T follicular helper cell (primary cell): ENCODE data around the gene PDE2A.
A peak's percentile ranks its signal among the peaks of the same experiment; 100 is the strongest.

ENCODE experiments used
- DNase-seq: peaks from one replicate; pipeline ENCODE4 v3.0.0-alpha.2; 2020; ENCODE audit warnings: low read depth

PDE2A gene

DNA sequence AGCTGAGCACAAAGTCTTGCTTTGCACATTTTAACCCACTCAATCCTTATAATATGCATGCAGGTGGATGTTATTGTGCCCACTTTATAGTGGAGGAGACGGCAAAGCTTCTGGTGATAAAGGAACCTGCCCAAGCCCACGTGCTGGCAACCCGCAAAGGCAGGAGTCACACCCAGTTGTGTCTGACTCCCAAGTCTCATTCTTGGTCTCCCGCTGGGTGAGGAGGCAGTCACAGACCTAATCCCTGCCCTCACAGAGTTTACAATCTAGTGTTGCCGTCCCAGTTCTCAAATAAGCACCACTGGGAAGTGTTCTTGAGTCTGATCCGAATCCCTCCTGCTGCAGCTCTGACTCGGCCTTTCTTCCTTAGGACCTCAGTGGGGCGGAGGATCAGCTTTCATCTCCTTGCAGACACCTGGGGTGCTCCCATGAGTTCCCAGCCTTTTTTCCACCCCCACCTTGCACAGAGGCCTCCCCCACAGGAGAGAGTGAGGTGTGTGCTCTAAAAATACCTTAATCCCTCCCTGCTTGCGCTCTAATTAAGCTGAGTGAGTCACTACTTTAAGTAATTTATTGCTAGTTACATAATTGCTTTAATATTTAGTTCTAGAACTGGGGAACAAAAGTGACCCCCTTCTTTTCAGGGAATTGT, 15.1 kb downstream of the PDE2A start:
- no peak for DNase-seq

DNA sequence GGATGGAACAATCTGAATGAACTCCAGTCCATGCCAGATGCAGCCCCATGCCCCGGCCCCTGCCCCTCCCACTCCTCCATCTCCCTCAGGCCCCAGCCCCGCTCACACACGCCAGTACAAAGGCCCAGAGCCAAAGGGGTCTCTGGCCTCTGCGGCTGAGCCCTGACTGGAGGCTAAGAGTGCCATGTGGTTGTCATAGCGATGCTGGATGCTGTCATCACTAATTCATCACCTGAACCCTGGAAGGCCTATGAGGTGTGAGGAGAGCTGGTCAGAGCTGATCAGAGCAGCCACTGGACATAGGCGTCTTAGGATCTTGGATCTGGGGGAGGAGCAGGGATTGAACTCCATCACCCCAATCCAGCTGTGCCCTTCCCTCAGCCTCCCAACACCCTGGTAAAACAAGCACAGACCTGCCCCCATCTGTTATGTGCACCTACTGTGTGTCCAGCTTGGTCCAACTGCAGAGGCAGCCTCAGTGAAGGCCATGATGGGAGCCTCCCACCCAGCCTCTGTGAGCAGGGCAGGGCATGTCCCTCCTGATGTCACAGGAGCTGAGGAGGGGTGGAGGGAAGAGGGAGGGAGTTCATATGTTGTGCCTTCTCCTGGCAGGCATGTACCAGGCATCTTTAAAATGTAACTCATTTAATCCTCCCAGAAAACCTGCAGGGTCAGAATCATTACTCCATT, 16.7 kb downstream of the PDE2A start:
- DNase-seq: no peak

DNA sequence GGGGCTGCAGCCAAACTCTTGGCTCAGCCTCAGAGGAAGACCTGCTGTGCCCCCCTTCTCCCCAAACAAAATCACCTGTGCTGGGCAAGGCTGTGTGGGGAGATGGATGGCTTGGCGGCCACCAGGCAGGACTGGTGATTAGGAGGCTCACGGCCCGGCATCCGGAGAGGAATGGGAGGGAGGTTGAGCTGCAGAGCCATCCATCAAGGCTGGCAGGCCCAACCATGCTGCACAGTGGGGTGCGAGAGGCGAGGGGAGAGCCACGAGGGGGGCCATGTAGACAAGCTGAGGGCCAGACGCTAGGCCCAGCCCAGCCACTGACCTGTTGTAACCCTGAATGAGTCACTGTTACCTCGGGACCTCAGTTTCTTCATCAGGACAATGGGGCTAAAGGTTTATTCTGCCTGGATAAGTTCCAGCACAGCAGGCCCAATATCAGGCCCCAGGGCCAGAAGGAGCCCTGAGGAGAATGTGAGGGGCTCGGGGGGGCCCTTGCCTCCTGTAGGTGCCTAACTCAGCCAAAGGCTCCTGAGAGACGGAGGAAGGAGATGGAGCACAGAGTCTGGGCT, 18.2 kb downstream of the PDE2A start:
- DNase-seq: no peak

DNA sequence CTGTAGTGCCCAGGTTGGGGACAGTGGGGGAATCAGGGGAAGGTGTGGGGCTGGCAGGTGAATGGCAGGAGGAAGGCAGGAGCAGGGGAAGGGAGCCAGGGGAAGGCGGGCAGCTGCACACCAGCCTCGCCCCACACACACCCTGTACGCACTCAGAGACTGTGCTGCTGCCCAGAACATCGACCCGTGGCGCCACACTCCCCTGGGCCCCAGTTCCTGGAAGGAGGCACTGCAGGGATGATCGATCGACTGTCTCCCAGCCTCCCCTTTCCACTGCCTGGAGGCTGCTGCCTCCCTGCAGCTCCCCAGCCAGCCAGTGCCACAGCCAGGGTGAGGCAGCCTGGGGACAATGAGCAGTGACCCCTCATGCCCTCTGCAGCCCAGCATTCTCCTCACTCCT, 19.2 kb downstream of the PDE2A start:
- no peak for DNase-seq

DNA sequence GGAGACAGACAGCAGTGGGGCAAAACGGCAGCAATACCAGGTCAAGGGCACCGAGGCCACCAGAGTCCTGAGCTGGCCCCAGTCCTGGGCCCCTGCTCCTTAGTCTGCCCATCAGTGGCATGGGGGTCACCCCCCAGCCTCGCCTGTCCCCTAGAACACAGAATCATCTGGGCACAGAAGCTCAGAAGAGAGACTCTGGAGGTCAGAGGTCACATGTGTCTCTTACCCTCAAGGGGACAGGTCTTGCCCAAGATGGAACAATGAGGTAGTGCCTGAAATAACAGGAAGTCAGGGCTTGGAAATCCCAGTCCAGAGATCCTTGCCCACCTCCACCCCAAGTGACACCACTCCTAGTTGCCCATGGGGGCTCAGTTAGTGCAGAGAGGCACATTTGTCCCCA, 20.6 kb downstream of the PDE2A start:
- DNase-seq: no peak

DNA sequence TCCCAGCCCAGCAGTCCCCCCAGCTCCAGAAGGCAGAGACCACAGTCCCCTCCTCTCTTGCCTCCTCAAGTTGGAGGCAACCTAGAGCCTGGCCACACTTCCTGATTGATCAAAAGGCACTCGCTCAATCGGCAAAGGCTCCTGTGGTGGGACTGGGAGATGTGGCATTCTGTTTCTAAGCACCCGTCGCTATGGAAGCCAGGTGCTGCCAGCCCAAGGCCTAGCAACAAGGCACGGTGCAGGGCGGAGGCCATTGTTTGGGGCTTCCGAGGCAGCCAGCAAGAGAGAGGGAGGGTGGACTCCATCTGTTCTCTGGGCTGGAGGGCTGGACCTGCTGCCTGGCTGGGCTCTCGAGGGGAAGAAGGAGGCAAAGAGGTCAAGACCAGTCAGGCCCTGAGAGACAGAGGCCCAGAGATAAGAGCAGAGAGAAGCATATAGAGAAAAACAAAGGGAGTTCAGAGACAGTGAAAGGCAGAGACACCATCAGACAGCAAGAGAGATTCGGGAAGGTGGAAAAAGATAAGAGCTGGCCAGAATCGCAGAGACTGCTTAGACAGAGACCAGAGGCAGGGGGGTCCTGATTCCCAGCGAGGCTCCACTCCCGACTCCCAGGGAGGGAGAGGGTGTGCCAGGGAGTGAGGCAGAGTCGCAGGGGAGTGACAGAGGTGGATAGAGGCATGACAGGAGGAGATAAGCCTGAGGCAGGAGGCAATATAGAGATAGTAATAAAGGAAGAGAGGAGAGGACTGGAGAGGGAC, 21.2 kb downstream of the PDE2A start:
- no peak for DNase-seq

DNA sequence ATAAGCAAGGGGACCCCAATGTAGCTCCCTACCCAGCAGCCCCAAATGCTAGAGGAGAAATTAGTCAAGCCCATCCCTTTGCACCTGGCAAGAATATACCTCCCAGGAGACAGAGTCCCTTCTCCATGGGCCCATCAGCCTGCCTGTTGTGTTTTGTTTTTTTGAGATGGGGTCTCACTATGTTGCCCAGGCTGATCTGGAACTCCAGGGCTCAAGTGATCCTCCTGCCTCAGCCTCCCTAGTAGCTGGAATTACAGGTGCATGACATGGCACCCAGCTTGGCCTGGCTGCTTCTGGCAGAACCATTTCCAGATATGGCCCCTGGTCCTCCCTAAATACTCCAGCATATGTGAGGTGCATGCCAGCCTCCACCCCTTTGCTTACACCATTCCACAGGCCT, 22.1 kb downstream of the PDE2A start:
- DNase-seq: no peak

DNA sequence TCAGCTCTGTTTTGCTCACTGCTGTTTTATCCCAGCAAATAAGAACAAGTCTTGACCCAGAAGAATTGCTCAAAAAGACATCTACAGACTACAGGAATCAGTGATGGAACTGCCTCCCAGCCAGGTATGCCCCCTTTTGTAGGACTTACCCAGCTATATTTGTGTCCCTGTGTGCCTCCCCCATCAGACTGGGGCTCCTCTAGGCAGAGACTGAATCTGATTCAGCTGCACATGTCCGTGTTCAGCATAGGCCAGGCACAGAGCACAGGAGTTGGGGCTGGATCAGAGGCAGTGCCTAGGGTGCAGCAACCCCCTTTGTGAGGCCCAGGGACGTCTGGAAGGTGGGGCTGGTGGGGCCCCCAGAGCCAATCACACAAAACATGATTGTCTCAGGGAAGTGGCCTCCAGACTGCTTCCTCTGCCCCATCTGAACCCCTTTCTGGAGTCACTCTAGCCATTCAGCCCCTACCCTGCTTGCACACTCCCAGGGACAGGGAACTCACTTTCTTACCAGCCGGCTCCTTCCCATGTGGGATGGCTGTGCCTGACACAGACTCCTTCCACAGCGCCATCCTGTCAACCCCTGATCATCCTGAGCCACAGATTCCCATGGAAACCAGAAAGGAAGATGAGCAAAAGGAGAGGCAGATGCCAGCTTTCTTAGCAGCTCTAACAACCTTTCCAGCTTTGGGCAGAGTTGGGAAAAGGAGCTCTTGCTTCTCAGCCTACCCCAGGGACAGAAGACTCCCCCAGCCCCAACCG, 24.8 kb downstream of the PDE2A start:
- no peak for DNase-seq

DNA sequence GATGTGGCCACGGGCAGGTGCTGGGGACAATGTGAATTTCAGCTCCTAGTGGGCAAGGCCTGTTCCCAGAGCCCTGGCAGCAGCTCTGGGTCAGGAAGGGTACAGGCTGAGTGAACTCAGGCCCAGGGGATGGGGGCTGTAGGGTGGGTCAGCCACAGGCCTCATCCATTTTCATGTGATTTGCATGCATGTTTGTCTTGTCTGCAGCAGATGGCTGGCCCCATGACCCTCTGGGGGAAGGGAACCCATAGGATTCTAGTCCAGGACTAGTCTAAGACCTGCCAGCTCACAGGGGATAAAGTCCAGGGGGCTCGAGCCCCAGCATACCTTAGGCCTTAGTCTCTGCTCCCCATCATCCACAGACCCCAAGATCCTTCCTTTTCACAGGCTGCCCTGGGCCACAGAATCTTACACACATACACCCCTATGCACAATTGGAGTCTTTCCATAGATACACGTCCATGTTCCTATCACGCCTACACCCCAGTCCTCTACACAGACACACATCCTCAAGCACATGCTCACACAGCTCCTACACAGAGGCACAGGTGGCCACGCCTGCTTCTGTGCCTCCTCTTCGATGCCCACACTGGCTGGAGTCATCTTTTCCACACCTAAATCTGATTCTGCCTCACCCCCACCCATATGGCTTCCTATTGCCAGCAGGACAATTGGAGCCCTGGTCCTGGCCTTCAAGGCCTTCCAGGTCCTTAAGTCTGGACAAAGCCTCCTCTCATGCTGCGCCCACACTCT, 25.7 kb downstream of the PDE2A start:
- DNase-seq: no peak

DNA sequence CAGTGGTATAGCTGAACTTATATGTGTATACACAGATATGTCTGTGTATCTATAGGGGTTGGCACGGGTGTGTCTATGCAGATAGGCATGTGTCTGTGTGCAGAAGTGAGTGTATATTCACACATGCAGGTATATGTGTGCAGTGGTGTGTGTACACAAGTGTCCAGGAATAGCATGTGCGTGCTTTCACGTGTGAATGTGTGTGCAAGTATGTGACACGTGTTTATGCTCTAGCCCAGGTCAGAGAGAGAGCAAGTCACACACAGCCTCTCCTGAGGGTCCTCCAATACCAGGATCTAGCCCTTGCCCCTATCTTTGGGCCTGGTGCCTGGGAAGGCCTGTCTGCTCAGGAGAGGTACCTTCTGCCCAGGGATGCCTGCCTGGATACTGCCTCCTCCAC, 26.3 kb downstream of the PDE2A start:
- DNase-seq: no peak

DNA sequence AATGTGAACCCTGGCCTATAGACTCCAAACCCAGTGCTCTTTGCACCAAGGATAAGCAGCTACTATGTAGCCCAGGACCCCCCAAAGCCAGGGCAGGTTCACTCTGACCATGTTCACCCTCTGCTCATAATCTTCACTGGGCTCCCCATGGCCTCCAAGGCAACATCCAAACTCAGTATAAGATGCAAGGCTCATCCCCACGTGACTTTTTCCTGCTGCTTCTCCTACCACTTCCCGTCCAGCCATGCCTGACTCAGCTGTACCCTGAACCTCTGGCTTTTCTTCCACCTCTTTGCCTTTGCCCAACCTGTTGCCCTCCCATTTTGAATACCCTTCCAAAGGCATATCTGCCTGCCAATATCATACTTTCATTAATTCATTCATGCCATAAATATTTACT, 27.8 kb downstream of the PDE2A start:
- no peak for DNase-seq

DNA sequence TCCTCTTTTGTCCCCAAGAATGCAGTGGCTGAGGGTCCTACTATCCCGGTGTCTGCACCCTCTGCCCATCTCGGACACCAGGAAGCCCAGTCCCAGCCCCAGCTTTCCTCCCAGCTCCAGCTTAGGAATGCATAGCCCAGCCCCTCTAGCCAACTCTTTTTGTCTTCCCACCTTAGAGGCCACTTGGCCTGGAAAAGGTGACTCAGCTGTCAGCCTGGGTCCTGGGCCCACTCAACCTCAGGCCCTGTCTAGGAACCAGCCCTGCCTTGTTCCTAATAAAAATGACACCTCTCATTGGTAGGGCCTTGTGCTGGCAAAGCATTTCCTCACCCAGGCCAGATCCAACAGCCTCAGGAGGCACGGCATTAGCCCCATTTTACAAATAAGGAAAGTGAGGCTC, 28.2 kb downstream of the PDE2A start:
- no peak for DNase-seq

DNA sequence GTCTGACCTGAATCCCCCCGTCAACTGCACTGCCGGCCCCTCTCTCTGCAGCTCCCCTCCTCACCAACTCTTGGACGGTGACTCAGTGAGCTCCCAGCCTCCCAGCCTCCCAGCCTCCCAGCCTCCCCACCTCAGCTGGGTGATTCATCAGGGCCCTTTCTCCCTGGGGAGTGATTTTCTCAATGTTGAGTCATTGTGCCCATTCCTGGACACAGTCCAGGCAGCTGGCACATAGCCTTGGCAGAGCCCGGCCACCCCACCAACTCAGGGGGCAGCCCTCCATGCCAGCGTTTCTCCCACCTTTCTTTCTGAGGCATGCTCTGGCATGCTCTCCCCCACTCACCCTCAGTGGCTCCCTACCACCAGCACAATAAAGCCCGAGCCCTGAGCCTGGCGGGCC, 30.7 kb downstream of the PDE2A start:
- no peak for DNase-seq

DNA sequence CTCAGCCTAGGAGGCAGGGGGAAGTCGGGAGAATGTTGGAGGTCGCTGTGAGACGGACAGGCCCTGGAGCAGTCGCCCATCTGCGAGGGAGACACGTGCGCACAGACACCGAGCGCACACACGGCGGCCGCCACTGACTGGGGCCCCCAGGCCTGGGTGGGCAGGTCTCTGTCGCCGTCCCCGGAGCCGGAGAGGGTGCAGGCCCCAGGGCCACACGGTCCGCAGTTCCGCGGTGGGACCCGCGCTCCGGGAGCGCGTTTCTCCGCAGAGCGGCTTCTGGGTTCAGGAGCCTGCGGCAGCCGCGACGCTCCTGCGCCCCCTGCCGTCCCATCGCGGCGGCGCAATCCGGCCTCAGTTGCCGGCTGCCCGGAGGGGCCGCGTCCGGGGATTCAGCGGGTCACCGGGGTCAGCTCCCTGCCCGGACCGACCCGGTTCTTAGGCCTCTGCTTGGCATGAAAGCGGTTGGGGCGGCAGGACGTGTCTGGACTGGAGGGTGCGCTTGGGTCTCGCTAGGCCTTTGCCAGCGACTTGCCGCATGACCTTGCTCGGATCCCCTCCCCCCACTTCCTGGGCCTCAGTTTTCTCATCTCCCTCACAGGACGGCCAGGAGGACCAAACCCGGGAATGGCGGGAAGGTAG, 31.2 kb downstream of the PDE2A start:
- peak; percentile 37 for DNase-seq

DNA sequence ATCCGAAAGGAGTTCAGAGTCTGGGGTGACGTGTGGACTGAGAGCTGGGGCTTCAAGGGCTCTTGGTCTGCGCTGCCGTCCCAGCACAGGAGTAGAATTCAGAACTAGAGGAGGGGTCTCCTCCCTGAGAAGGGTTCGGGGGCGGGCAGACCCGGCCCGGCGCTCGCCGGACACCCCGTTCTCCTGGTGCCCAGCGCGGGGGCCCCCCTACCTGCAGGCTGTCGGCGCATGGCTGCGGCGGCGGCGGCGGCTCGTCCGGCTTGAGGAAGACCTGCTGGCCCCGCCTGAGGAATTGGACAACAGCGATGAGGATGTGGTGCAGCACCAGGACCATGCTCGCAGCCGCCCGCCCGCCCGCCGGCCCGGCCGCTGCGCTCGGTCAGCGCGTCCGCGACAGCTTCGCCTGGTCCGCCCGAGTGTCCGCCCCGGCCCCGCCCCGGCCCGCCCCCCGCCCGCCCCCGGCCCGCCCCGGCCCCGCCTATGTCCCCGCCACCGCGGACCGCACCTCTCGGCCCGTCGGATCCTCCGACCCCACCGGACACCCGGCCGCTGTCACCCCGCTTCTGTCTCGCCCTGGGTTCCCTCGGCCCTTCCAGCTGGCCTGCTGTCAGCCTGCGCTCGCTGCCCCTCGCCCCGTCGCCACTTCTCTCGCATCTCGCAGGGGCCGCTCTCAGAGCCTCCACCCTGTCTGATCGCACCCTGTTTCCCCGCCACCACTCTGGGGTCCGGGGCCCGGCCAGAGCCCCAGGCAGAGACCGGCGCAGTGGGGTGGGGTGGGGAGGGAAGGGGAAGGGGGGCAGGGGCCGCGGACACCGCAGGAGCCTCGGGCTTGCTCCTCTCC, 32.0 kb downstream of the PDE2A start:
- no peak for DNase-seq

DNA sequence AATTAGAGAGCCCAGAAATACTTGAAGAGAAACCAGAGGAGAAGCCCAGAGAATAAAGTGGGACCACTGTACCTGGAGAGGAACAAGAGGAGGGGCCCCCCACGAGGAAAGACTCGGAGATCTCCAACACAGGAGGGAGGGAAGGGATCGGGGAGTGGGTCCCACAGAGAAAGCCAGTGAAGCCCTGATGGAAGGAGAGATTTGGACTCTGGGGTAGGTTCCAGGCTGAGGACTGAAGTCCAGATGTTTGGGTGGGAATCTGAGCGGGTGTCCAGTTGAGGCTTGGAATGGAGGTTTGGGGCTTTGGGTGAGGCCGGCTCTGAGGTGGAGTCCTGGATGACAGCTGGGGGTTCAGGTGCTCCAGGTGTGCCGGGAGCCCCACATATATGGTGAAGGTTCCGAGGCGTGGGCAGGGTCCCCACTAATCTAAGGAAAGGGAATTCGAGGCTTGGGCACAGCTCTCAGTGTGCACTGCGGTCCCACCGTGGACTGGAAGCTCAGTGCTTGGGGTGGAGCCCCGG, 32.6 kb downstream of the PDE2A start:
- no peak for DNase-seq

DNA sequence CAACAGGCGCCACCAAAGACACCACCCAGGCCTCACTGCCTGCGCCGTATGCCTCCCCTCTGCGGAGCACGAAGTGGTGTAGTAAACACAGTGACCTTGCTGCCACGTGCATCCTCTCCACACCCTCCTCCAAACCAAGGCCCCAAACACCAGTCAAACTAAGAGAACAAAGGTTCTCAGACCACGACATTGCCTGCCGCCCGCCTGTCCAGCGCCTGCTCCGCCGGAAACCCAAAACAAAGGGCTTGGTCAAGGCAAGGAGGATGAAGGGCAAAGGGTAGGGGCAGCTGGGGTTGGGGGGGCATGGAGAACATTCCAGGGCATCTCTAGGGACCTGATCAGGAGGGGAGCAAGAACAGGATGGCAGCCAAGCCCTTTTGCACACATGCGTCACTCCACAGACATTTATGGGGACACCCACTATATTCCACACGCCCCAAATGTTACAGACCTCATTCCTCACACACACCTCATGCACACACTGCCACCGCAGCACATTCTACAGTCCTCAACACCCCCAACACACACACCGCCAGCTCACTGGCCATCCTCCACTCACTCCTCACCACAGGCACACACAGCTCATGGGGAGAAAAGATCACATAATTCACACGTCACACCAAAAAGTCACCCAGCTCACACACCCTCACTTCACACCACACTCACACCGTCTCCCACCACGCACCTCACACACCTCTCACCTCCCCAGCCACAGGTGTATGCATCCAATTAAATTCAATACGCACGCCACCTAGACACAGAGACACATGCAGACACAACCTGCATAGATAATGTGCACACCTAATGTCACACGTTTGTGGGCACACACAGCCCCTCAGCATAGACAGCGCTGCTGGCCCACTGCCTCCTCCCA, 34.5 kb downstream of the PDE2A start:
- no peak for DNase-seq

DNA sequence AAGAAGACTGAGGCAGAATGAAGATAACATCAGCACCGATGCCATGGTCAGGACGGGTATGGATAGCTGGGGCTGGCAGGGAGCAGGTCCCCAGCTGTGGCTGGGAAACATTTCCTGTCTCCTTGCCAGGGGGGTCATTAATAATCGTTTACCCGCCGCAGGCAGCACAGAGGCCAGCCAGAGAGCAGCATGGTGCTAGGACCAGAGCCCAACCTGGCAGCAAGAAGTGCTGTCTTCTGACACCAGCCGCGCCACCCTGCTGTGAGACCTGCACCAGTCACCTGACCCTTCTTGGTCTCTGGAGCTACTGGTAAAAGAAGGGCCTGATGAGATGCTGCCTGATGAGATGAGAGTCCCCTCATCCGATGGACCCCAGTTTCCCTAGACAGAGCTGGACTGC, 36.3 kb downstream of the PDE2A start:
- no peak for DNase-seq

DNA sequence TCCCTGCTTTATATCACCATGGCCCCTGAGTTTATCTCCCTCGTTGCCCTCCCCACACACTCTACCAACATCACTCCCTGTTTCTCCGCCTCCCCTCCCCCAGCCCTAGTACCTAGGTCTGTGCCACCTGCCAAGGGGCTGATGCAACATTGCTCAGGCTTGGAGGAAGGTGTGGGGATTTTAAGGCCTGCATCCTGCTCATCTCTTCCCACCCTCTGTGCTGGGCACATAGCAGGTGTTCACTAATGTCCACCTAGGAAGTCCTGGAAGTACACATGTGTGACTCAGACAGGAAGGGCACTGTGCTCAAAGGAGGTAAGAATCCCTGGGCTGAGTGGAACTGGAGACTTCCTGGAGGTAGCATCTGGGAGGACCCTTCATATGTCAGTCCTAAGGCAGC, 37.0 kb downstream of the PDE2A start:
- DNase-seq: no peak
